Measurements from ENCODE around the gene PABPN1L. TPM values are rescaled to one million over a fixed set of nuclear protein-coding genes. Genes with fewer than 3 reads are reported as not detected.
A peak's percentile ranks its signal among the peaks of the same experiment; 100 is the strongest.

PABPN1L gene
- total and polyA plus RNA-seq, 2 experiments from 2014 or later = not detected

DNA sequence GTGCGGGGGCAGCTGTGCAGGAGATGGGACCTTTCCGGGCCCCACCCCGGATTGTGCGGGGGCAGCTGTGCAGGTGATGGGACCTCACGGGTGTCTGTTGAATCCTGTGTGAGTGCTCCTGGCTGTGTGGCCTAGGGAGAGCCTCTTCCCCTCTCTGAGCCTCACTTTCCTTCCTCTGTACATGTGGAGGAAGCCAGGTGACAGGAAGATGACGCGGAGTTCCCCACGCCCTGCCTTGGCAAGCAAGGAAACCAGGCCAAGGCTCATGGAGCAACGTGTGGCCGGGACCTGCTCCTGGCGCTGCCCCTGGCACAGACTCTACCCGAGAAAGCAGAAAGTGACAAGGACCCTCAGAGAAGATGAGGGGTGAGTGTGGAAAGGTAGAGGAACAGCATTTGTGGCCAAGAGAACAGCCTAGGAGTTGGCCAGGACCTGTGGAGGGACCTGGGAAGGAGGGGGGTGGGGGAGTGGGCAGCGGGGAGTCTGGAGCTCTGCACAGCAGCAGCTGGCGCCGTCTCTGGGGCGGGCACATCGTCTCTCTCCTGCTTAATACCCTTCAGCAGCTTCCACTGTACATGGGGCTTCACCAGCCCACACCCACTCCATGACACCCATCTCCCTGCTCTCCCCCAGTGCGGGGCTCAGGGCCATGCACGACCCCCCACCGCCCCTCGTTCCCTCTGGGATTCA, 38.4 kb upstream of the PABPN1L start (continued):
- TF ChIP-seq EZH2 (IDR thresholded peaks at IDR 0.05; ENCODE audit: low read depth, unreplicated experiment) (no peak), CREB1 (CRISPR knock-in tag; IDR thresholded peaks at IDR 0.05; ENCODE audit: low read depth) (no peak), POLR2AphosphoS5 (IDR thresholded peaks at IDR 0.05; ENCODE audit: low read depth) (no peak), NANOG (IDR thresholded peaks at IDR 0.05; ENCODE audit: borderline replicate concordance) (no peak), ZNF114 (CRISPR knock-in tag; IDR thresholded peaks at IDR 0.05) (no peak), JUNB (IDR thresholded peaks at IDR 0.05; ENCODE audit: unreplicated experiment) (no peak)
- TF ChIP-seq, protein P1, sequence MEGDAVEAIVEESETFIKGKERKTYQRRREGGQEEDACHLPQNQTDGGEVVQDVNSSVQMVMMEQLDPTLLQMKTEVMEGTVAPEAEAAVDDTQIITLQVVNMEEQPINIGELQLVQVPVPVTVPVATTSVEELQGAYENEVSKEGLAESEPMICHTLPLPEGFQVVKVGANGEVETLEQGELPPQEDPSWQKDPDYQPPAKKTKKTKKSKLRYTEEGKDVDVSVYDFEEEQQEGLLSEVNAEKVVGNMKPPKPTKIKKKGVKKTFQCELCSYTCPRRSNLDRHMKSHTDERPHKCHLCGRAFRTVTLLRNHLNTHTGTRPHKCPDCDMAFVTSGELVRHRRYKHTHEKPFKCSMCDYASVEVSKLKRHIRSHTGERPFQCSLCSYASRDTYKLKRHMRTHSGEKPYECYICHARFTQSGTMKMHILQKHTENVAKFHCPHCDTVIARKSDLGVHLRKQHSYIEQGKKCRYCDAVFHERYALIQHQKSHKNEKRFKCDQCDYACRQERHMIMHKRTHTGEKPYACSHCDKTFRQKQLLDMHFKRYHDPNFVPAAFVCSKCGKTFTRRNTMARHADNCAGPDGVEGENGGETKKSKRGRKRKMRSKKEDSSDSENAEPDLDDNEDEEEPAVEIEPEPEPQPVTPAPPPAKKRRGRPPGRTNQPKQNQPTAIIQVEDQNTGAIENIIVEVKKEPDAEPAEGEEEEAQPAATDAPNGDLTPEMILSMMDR (conservative IDR thresholded peaks at IDR 0.05; ENCODE audit: low read depth in 2 of 2) = no peak
- TF ChIP-seq, protein P2, sequence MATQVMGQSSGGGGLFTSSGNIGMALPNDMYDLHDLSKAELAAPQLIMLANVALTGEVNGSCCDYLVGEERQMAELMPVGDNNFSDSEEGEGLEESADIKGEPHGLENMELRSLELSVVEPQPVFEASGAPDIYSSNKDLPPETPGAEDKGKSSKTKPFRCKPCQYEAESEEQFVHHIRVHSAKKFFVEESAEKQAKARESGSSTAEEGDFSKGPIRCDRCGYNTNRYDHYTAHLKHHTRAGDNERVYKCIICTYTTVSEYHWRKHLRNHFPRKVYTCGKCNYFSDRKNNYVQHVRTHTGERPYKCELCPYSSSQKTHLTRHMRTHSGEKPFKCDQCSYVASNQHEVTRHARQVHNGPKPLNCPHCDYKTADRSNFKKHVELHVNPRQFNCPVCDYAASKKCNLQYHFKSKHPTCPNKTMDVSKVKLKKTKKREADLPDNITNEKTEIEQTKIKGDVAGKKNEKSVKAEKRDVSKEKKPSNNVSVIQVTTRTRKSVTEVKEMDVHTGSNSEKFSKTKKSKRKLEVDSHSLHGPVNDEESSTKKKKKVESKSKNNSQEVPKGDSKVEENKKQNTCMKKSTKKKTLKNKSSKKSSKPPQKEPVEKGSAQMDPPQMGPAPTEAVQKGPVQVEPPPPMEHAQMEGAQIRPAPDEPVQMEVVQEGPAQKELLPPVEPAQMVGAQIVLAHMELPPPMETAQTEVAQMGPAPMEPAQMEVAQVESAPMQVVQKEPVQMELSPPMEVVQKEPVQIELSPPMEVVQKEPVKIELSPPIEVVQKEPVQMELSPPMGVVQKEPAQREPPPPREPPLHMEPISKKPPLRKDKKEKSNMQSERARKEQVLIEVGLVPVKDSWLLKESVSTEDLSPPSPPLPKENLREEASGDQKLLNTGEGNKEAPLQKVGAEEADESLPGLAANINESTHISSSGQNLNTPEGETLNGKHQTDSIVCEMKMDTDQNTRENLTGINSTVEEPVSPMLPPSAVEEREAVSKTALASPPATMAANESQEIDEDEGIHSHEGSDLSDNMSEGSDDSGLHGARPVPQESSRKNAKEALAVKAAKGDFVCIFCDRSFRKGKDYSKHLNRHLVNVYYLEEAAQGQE (IDR thresholded peaks at IDR 0.05; ENCODE audit: unreplicated experiment) = no peak

DNA sequence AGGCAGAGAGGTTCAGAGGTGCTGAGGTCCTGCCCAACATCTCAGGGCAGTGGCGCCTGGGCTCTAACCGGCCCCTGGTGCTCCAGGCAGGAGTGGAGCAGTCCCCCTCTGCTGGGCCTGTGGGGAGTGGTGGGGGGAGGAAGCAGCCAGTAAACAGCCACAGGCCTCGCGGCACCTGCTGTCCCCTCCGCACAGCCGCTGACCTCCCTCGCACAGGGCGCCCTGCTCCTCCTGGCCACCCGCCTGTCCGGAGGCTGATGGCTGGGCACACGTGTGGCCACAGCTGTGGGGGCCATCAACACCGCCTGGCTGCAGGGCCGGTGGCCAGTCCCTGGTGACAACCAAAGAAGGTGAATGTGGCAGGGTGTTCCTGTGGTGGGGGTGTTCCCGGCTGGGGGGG, 36.8 kb upstream of the PABPN1L start:
- H3K27ac ChIP-seq (ENCODE audit: low read depth) = no peak overlapping the region

More for the DNA sequence above, 36.8 kb upstream of the PABPN1L start:
- Mint-ChIP-seq H3K36me3 (ENCODE audit: low read depth) (no peaks in the 10 kb centered on the region), H3K4me3 (no peak overlapping the region), H3K27ac (peak overlapping the region; percentile 31; the same call in 1 of the 2 replicates), H3K4me1 (peaks cover 9% of the 10 kb centered on the region; the same call in 2 of the 3 replicates), H3K27me3 (ENCODE audit: insufficient read depth, low read depth, poor library complexity) (peaks cover 5% of the 10 kb centered on the region), H3K9me3 (no peaks in the 10 kb centered on the region)
- H2AFZ ChIP-seq = no peak overlapping the region
- no peak for ATAC-seq
- no peaks in the 10 kb centered on the region for H3K4me1 ChIP-seq (ENCODE audit: insufficient read depth)
- no peaks in the 10 kb centered on the region for H3K9me2 ChIP-seq (ENCODE audit: insufficient read depth)
- H3K4me3 ChIP-seq = no peak overlapping the region
- H3K79me2 ChIP-seq (replicated peaks; ENCODE audit: insufficient read depth) = no peaks in the 10 kb centered on the region
- DNase-seq (ENCODE audit: low spot score) = no peak
- H3K27me3 ChIP-seq (ENCODE audit: insufficient read depth) = no peaks in the 10 kb centered on the region
- H4K20me1 ChIP-seq (replicated peaks; ENCODE audit: insufficient read depth) = no peaks in the 10 kb centered on the region
- no peaks in the 10 kb centered on the region for H3K36me3 ChIP-seq (ENCODE audit: insufficient read depth)
- TF ChIP-seq EZH2phosphoT487 (IDR thresholded peaks at IDR 0.05; ENCODE audit: unreplicated experiment) = no peak
- no peak for TF ChIP-seq EZH2 (IDR thresholded peaks at IDR 0.05; ENCODE audit: low read depth, unreplicated experiment)
- no peak for TF ChIP-seq JUNB (IDR thresholded peaks at IDR 0.05; ENCODE audit: unreplicated experiment)
- TF ChIP-seq ZNF114 (CRISPR knock-in tag; IDR thresholded peaks at IDR 0.05) = no peak
- TF ChIP-seq, protein P2 (IDR thresholded peaks at IDR 0.05; ENCODE audit: unreplicated experiment) = no peak
- TF ChIP-seq, protein P1 (conservative IDR thresholded peaks at IDR 0.05; ENCODE audit: low read depth in 2 of 2) = no peak
- TF ChIP-seq STAT1 (IDR thresholded peaks at IDR 0.05; ENCODE audit: unreplicated experiment) = no peak
- no peak for TF ChIP-seq POLR2AphosphoS5 (IDR thresholded peaks at IDR 0.05; ENCODE audit: low read depth)
- no peak for TF ChIP-seq NANOG (IDR thresholded peaks at IDR 0.05; ENCODE audit: borderline replicate concordance)
- TF ChIP-seq, protein P3, sequence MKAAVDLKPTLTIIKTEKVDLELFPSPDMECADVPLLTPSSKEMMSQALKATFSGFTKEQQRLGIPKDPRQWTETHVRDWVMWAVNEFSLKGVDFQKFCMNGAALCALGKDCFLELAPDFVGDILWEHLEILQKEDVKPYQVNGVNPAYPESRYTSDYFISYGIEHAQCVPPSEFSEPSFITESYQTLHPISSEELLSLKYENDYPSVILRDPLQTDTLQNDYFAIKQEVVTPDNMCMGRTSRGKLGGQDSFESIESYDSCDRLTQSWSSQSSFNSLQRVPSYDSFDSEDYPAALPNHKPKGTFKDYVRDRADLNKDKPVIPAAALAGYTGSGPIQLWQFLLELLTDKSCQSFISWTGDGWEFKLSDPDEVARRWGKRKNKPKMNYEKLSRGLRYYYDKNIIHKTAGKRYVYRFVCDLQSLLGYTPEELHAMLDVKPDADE (IDR thresholded peaks at IDR 0.05) = no peak
- no peak for TF ChIP-seq ZNF331 (CRISPR knock-in tag; IDR thresholded peaks at IDR 0.05; ENCODE audit: low read depth)
- H3K4me2 ChIP-seq = no peak overlapping the region
- no peaks in the 10 kb centered on the region for H3F3A ChIP-seq (replicated peaks; ENCODE audit: low read depth)

All from GM23338 (cell line).